Esophagus muscularis mucosa (tissue), 4 donors: ENCODE measurements around the gene SYT4. TPM values are rescaled to one million over a fixed set of nuclear protein-coding genes. Genes with fewer than 3 reads are reported as not detected.

Experiments
- DNase-seq: peaks from one replicate; pipeline ENCODE4 v3.0.0-alpha.2; 2017; ENCODE audit errors: extremely low spot score
- H3K27ac ChIP-seq, 4 donors: fragments of 200-600 bp; sonication (generic); replicated peaks in 1 of 4; 1 replicate in 3 of 4; 2 replicates in 1 of 4; pipeline ENCODE4 v1.5.1; 2016 to 2019; ENCODE audit warnings: mild to moderate bottlenecking in 1 of 4
- H3K27me3 ChIP-seq, 4 donors: fragments of 200-600 bp; sonication (generic); one replicate each; pipeline versions ENCODE4 v1.5.1 to v1.6.0; 2016 to 2019
- H3K36me3 ChIP-seq, 4 donors: fragments of 200-600 bp; sonication (generic); one replicate each; pipeline ENCODE4 v1.5.1; 2016 to 2019
- H3K4me1 ChIP-seq, 4 donors: fragments of 200-600 bp; sonication (generic); one replicate each; pipeline ENCODE4 v1.5.1; 2016 to 2019
- H3K4me3 ChIP-seq, 4 donors: fragments of 200-600 bp; sonication (generic); 1 replicate in 2 of 4; 2 replicates in 2 of 4; pipeline ENCODE4 v1.5.1; 2016 to 2019; ENCODE audit warnings: mild to moderate bottlenecking in 4 of 4, moderate library complexity in 1 of 4
- H3K9me3 ChIP-seq, 4 donors: fragments of 200-600 bp; sonication (generic); 1 replicate in 3 of 4; 2 replicates in 1 of 4; pipeline ENCODE4 v1.5.1; 2016 to 2019
- CTCF ChIP-seq, 3 experiments: fragments of 200-600 bp in 2 of 3; fragments of 450-650 bp in 1 of 3; sonication (generic) in 2 of 3; IDR thresholded peaks; one replicate each; pipeline ENCODE4 v1.5.1; 2017 to 2019; ENCODE audit warnings: antibody characterized with exemption in 3 of 3, mild to moderate bottlenecking in 2 of 3, moderate library complexity in 1 of 3
- EP300 ChIP-seq: sonication (generic); formaldehyde crosslinking; IDR thresholded peaks from one replicate; pipeline ENCODE4 v1.6.1; 2017; ENCODE audit warnings: antibody characterized with exemption
- POLR2A ChIP-seq: fragments of 450-650 bp; IDR thresholded peaks from one replicate; pipeline ENCODE4 v1.6.1; 2017; ENCODE audit warnings: antibody characterized with exemption, moderate library complexity, mild to moderate bottlenecking, low read depth
- POLR2AphosphoS5 ChIP-seq, 2 donors: sonication (generic); formaldehyde crosslinking; IDR thresholded peaks; one replicate each; pipeline ENCODE4 v1.6.1; 2017; ENCODE audit warnings: antibody characterized with exemption in 2 of 2
- WGBS: methylation state at CpG from one replicate; pipeline ENCODE4 v1.1.5; 2018; 5-methylcytosine and 5-hydroxymethylcytosine counted together
- intact Hi-C: fragments of 100-400 bp; cut with DNase I; formaldehyde crosslinking; loops from one replicate; pipeline ENCODE4 v1.15.1; 2023
- total RNA-seq, 4 donors: library from RNA; depleted of rRNA; stranded (reverse); fragments of >200 nt; gene quantifications; one replicate each; pipeline versions ENCODE4 v1.1.0 to v1.2.1, GENCODE V29; 2016

Gene SYT4
- total RNA-seq, 4 donors from 2014 or later: 0.69 to 2.2 (median 1.00) TPM

GRCh38 chr18:43247944-43248343 is 29.3 kb downstream of the SYT4 start:
- intact Hi-C loops: no loop called here
- Histone ChIP-seq H3K27me3 (no peaks in the 10 kb centered on the region), H3K4me1 (no peaks in the 10 kb centered on the region), H3K27ac (no peak overlapping the region), H3K9me3 (no peaks in the 10 kb centered on the region), H3K36me3 (no peaks in the 10 kb centered on the region), H3K4me3 (no peak overlapping the region)
- TF ChIP-seq POLR2AphosphoS5 (IDR thresholded peaks at IDR 0.05) (no peak), CTCF (IDR thresholded peaks at IDR 0.05) (no peak), EP300 (no peak), POLR2A (no peak)
- no peak for DNase-seq
- WGBS: 78% methylated on average over 1 of the region's 1 CpG

GRCh38 chr18:43238429-43238828 is 38.9 kb downstream of the SYT4 start:
- no peaks in the 10 kb centered on the region for H3K27me3 ChIP-seq
- TF ChIP-seq CTCF (IDR thresholded peaks at IDR 0.05) (no peak), POLR2AphosphoS5 (IDR thresholded peaks at IDR 0.05) (no peak), POLR2A (no peak), EP300 (no peak)
- no peaks in the 10 kb centered on the region for H3K36me3 ChIP-seq
- H3K4me3 ChIP-seq: no peak overlapping the region
- no peak for DNase-seq
- intact Hi-C loops: no loop called here
- WGBS: 87% methylated on average over 2 of the region's 2 CpGs
- no peaks in the 10 kb centered on the region for H3K4me1 ChIP-seq
- no peak overlapping the region for H3K27ac ChIP-seq
- H3K9me3 ChIP-seq: no peaks in the 10 kb centered on the region

- Histone ChIP-seq H3K4me3 (no peak overlapping the region), H3K9me3 (no peaks in the 10 kb centered on the region), H3K27me3 (no peaks in the 10 kb centered on the region), H3K36me3 (no peaks in the 10 kb centered on the region), H3K27ac (no peak overlapping the region), H3K4me1 (no peaks in the 10 kb centered on the region)
- no peak for DNase-seq
- intact Hi-C loops: no loop called here
- TF ChIP-seq CTCF (IDR thresholded peaks at IDR 0.05) (no peak), POLR2AphosphoS5 (IDR thresholded peaks at IDR 0.05) (no peak), POLR2A (no peak), EP300 (no peak)
- WGBS: 87% methylated on average over 2 of the region's 2 CpGs
These were observed 40.4 kb downstream of the SYT4 start for GRCh38 chr18:43236921-43237320.

- Histone ChIP-seq H3K9me3 (no peaks in the 10 kb centered on the region), H3K4me3 (no peak overlapping the region), H3K36me3 (no peaks in the 10 kb centered on the region), H3K27me3 (no peaks in the 10 kb centered on the region), H3K27ac (no peak overlapping the region), H3K4me1 (no peaks in the 10 kb centered on the region)
- WGBS: 77% methylated on average over 2 of the region's 2 CpGs
- TF ChIP-seq POLR2A: no peak
- TF ChIP-seq POLR2AphosphoS5 (IDR thresholded peaks at IDR 0.05): no peak
- no peak for DNase-seq
- intact Hi-C loops: no loop called here
These were observed 42.4 kb downstream of the SYT4 start for GRCh38 chr18:43234889-43235288.

- no peak overlapping the region for H3K27ac ChIP-seq
- 87% methylated on average over 2 of the region's 2 CpGs for WGBS
- H3K27me3 ChIP-seq: no peaks in the 10 kb centered on the region
- no peak overlapping the region for H3K4me3 ChIP-seq
- H3K4me1 ChIP-seq: no peaks in the 10 kb centered on the region
- H3K9me3 ChIP-seq: no peaks in the 10 kb centered on the region
- no peaks in the 10 kb centered on the region for H3K36me3 ChIP-seq
- no peak for DNase-seq
- intact Hi-C loops: no loop called here
- no peak for TF ChIP-seq POLR2AphosphoS5 (IDR thresholded peaks at IDR 0.05)
- no peak for TF ChIP-seq CTCF (IDR thresholded peaks at IDR 0.05)
- no peak for TF ChIP-seq POLR2A
- no peak for TF ChIP-seq EP300
These were observed 54.8 kb downstream of the SYT4 start for GRCh38 chr18:43222501-43222900.
